CD14-positive monocyte (primary cell): ENCODE measurements around the gene ATG9B. TPM values are rescaled to one million over a fixed set of nuclear protein-coding genes. Genes with fewer than 3 reads are reported as not detected.

Source experiments
- DNase-seq, 3 donors: peaks; one replicate each; pipeline ENCODE4 v3.0.0-alpha.2; 2011 to 2022
- H2AFZ ChIP-seq: 2 replicates; pipeline ENCODE4 v1.6.0; 2012; ENCODE audit warnings: mild to moderate bottlenecking, low read depth, low read length, inconsistent platforms; ENCODE audit not compliant: insufficient read depth, poor library complexity, severe bottlenecking
- H3K27ac ChIP-seq, 2 donors: 1 replicate in 1 of 2; 2 replicates in 1 of 2; pipeline ENCODE4 v1.5.1; 2012 to 2013; ENCODE audit warnings: low read length in 2 of 2, control low read depth in 1 of 2, inconsistent platforms in 1 of 2, low read depth in 1 of 2, mild to moderate bottlenecking in 1 of 2
- H3K27me3 ChIP-seq, 2 donors: one replicate each; pipeline versions ENCODE4 v1.6.0 to v1.6.1; 2011 to 2013; ENCODE audit warnings: low read length in 2 of 2; ENCODE audit not compliant: control insufficient read depth in 2 of 2, insufficient read depth in 2 of 2
- H3K36me3 ChIP-seq, 2 donors: replicated peaks in 1 of 2; 1 replicate in 1 of 2; 2 replicates in 1 of 2; pipeline versions ENCODE4 v1.5.1 to v1.6.1; 2012 to 2013; ENCODE audit warnings: low read length in 2 of 2, control low read depth in 1 of 2, inconsistent platforms in 1 of 2, mild to moderate bottlenecking in 1 of 2; ENCODE audit not compliant: insufficient read depth in 2 of 2, control insufficient read depth in 1 of 2
- H3K4me1 ChIP-seq, 2 donors: 1 replicate in 1 of 2; 2 replicates in 1 of 2; pipeline versions ENCODE4 v1.5.1 to v1.6.1; 2012 to 2013; ENCODE audit warnings: low read length in 2 of 2, control low read depth in 1 of 2, inconsistent platforms in 1 of 2, mild to moderate bottlenecking in 1 of 2, moderate library complexity in 1 of 2; ENCODE audit not compliant: insufficient read depth in 2 of 2, control insufficient read depth in 1 of 2
- H3K4me2 ChIP-seq: replicated peaks from 2 replicates; pipeline ENCODE3; 2012; ENCODE audit warnings: low read length, moderate library complexity, mild to moderate bottlenecking; ENCODE audit not compliant: poor library complexity, severe bottlenecking; ENCODE audit errors: extremely low read depth
- H3K4me3 ChIP-seq, 3 experiments: fragments of 200-600 bp in 1 of 3; sonication (generic) in 1 of 3; replicated peaks in 1 of 3; 1 replicate in 2 of 3; 2 replicates in 1 of 3; pipeline ENCODE4 v1.5.1; 2011 to 2013; ENCODE audit warnings: low read length in 3 of 3, mild to moderate bottlenecking in 3 of 3, control low read depth in 2 of 3, low read depth in 2 of 3, inconsistent platforms in 1 of 3, moderate library complexity in 1 of 3
- H3K79me2 ChIP-seq: 2 replicates; pipeline ENCODE4 v1.6.0; 2012; ENCODE audit warnings: mild to moderate bottlenecking, control low read depth, inconsistent platforms, low read length, moderate library complexity; ENCODE audit not compliant: insufficient read depth
- H3K9ac ChIP-seq: 2 replicates; pipeline ENCODE4 v1.6.0; 2017; ENCODE audit warnings: low read length, mild to moderate bottlenecking; ENCODE audit not compliant: insufficient read depth, poor library complexity, severe bottlenecking
- H3K9me3 ChIP-seq, 2 donors: replicated peaks in 1 of 2; 1 replicate in 1 of 2; 2 replicates in 1 of 2; pipeline versions ENCODE4 v1.5.1 to v1.6.1; 2012 to 2013; ENCODE audit warnings: low read length in 2 of 2, control low read depth in 1 of 2; ENCODE audit not compliant: control insufficient read depth in 1 of 2, insufficient read depth in 1 of 2
- H4K20me1 ChIP-seq: 2 replicates; pipeline ENCODE4 v1.6.0; 2012; ENCODE audit warnings: mild to moderate bottlenecking, low read length, control low read depth, moderate library complexity; ENCODE audit not compliant: insufficient read depth
- H3K27ac Mint-ChIP-seq, 7 donors: one replicate each; pipeline ENCODE4 v1.8.0; 2020; ENCODE audit warnings: mild to moderate bottlenecking in 7 of 7, mixed read lengths in 7 of 7, moderate library complexity in 6 of 7, inconsistent platforms in 2 of 7
- H3K27me3 Mint-ChIP-seq, 3 donors: one replicate each; pipeline ENCODE4 v1.8.0; 2021 to 2022; ENCODE audit warnings: low read depth in 3 of 3, mild to moderate bottlenecking in 3 of 3, mixed read lengths in 3 of 3, moderate library complexity in 3 of 3, inconsistent platforms in 1 of 3
- H3K36me3 Mint-ChIP-seq, 2 donors: one replicate each; pipeline ENCODE4 v1.8.0; 2020; ENCODE audit warnings: mixed read lengths in 2 of 2, inconsistent platforms in 1 of 2, mild to moderate bottlenecking in 1 of 2
- H3K4me1 Mint-ChIP-seq: one replicate; pipeline ENCODE4 v1.8.0; 2020; ENCODE audit warnings: mild to moderate bottlenecking, mixed read lengths
- H3K4me3 Mint-ChIP-seq, 2 donors: one replicate each; pipeline ENCODE4 v1.8.0; 2020; ENCODE audit warnings: mild to moderate bottlenecking in 2 of 2, mixed read lengths in 2 of 2, moderate library complexity in 1 of 2
- H3K9me3 Mint-ChIP-seq, 7 donors: one replicate each; pipeline ENCODE4 v1.8.0; 2020 to 2022; ENCODE audit warnings: mixed read lengths in 7 of 7, mild to moderate bottlenecking in 6 of 7, moderate library complexity in 6 of 7, inconsistent platforms in 2 of 7
- WGBS: methylation state at CpG from one replicate; pipeline ENCODE4 v1.1.5; 2013; ENCODE audit warnings: missing lambda C conversion rate; ENCODE audit not compliant: insufficient coverage; 5-methylcytosine and 5-hydroxymethylcytosine counted together
- intact Hi-C, 2 donors: fragments of 100-400 bp; cut with micrococcal nuclease; formaldehyde crosslinking; loops; one replicate each; pipeline versions ENCODE4 v1.15.0 to v1.15.1; 2023
- polyA plus RNA-seq, 3 donors: library from polyadenylated mRNA; depleted of rRNA in 1 of 3; unstranded in 2 of 3; stranded (reverse) in 1 of 3; fragments of 300-500 nt in 2 of 3; fragments of >200 nt in 1 of 3; fragmentation: Illumina TruSeq in 2 of 3; gene quantifications; 1 replicate in 2 of 3; 2 replicates in 1 of 3; pipeline ENCODE4 v1.2.3, GENCODE V29; 2012 to 2021
- TF ChIP-seq, protein P1 (sequence below): fragments of 200-600 bp; IDR thresholded peaks from one replicate; pipeline ENCODE4 v1.8.0; 2022; ENCODE audit warnings: antibody characterized with exemption, mild to moderate bottlenecking

Gene ATG9B
- polyA plus RNA-seq, 3 donors, result 0.21 to 0.30 TPM; not detected in 1

- no peaks in the 10 kb centered on the region for H3K79me2 ChIP-seq
- H3K27ac ChIP-seq, result no peak overlapping the region
- 76% methylated on average over 9 of the region's 16 CpGs for WGBS
- H3K27me3 Mint-ChIP-seq, result peaks cover 22 to 76% (median 32%) of the 10 kb centered on the region in 3 donors
- H3K27me3 ChIP-seq, result peaks cover 0 to 17% of the 10 kb centered on the region in 2 donors
- no peaks in the 10 kb centered on the region for H3K9me3 ChIP-seq
- H3K36me3 ChIP-seq, result no peaks in the 10 kb centered on the region
- intact Hi-C loops, result no loop called here
- H3K9me3 Mint-ChIP-seq, result peaks cover 0 to 3% (median 0%) of the 10 kb centered on the region in 7 donors
- no peaks in the 10 kb centered on the region for H3K36me3 Mint-ChIP-seq
- H3K4me3 ChIP-seq, result no peak overlapping the region
- TF ChIP-seq, protein P1, sequence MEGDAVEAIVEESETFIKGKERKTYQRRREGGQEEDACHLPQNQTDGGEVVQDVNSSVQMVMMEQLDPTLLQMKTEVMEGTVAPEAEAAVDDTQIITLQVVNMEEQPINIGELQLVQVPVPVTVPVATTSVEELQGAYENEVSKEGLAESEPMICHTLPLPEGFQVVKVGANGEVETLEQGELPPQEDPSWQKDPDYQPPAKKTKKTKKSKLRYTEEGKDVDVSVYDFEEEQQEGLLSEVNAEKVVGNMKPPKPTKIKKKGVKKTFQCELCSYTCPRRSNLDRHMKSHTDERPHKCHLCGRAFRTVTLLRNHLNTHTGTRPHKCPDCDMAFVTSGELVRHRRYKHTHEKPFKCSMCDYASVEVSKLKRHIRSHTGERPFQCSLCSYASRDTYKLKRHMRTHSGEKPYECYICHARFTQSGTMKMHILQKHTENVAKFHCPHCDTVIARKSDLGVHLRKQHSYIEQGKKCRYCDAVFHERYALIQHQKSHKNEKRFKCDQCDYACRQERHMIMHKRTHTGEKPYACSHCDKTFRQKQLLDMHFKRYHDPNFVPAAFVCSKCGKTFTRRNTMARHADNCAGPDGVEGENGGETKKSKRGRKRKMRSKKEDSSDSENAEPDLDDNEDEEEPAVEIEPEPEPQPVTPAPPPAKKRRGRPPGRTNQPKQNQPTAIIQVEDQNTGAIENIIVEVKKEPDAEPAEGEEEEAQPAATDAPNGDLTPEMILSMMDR, result no peak
- H3K9ac ChIP-seq, result no peak overlapping the region
- H4K20me1 ChIP-seq, result no peaks in the 10 kb centered on the region
- H3K27ac Mint-ChIP-seq, result no peak overlapping the region
- H3K4me1 ChIP-seq, result no peaks in the 10 kb centered on the region
- DNase-seq, result no peak
- no peak overlapping the region for H3K4me2 ChIP-seq
- H3K4me1 Mint-ChIP-seq, result peaks cover 7% of the 10 kb centered on the region
- no peak overlapping the region for H2AFZ ChIP-seq
- H3K4me3 Mint-ChIP-seq, result no peak overlapping the region
These were observed 58.9 kb downstream of the ATG9B start for GRCh38 chr7:150965273-150965830.

Other genes starting within 250 kb of the ATG9B start
- 1,000 to 10,000 TPM in 1 of 3 donors, 100 to 1,000 TPM in 1, 10 to 100 TPM in 1; 30.6 to 1,279 (median 415) TPM for gene TMEM176B, start 224.1 kb downstream of the ATG9B start, polyA plus RNA-seq
- gene TMEM176A, start 223.7 kb downstream of the ATG9B start, polyA plus RNA-seq, result 100 to 1,000 TPM in 2 of 3 donors, 10 to 100 TPM in 1; 14.1 to 285 (median 129) TPM
- gene AOC1, start 172.0 kb downstream of the ATG9B start, polyA plus RNA-seq, result under 1 TPM in 2 of 3 donors, not detected in 1; 0.16 to 0.31 TPM
- gene KCNH2, start 46.2 kb downstream of the ATG9B start, polyA plus RNA-seq, result not detected
- gene NOS3, start 33.5 kb downstream of the ATG9B start, polyA plus RNA-seq, result under 1 TPM; 0.26 to 0.72 (median 0.39) TPM
- 10 to 100 TPM in 1 of 3 donors, 1 to 10 TPM in 2; 9.3 to 19.9 (median 9.5) TPM for gene ABCB8, start 4.0 kb upstream of the ATG9B start, polyA plus RNA-seq
- 1 to 10 TPM in 1 of 3 donors, not detected in 2; 2.0 TPM for gene ASIC3, start 24.0 kb upstream of the ATG9B start, polyA plus RNA-seq
- gene CDK5, start 33.4 kb upstream of the ATG9B start, polyA plus RNA-seq, result 10 to 100 TPM; 14.9 to 31.2 (median 24.9) TPM
- 100 to 1,000 TPM in 1 of 3 donors, 10 to 100 TPM in 2; 21.6 to 132 (median 23.8) TPM for gene SLC4A2, start 35.1 kb upstream of the ATG9B start, polyA plus RNA-seq
- 100 to 1,000 TPM in 1 of 3 donors, 10 to 100 TPM in 2; 34.7 to 110 (median 38.6) TPM for gene FASTK, start 56.3 kb upstream of the ATG9B start, polyA plus RNA-seq
- gene TMUB1, start 59.0 kb upstream of the ATG9B start, polyA plus RNA-seq, result 10 to 100 TPM; 17.4 to 28.2 (median 19.8) TPM
- 100 to 1,000 TPM in 1 of 3 donors, 1 to 10 TPM in 2; 6.4 to 133 (median 6.8) TPM for gene AGAP3, start 62.0 kb upstream of the ATG9B start, polyA plus RNA-seq
- not detected for gene GBX1, start 143.2 kb upstream of the ATG9B start, polyA plus RNA-seq
- not detected for gene ASB10, start 162.8 kb upstream of the ATG9B start, polyA plus RNA-seq
- not detected for gene H2BK1, start 186.0 kb upstream of the ATG9B start, polyA plus RNA-seq
- gene ABCF2, start 202.7 kb upstream of the ATG9B start, polyA plus RNA-seq, result 10 to 100 TPM; 18.0 to 22.0 (median 21.1) TPM
- gene CHPF2, start 208.0 kb upstream of the ATG9B start, polyA plus RNA-seq, result 10 to 100 TPM; 34.4 to 38.0 (median 36.0) TPM
- gene SMARCD3, start 224.2 kb upstream of the ATG9B start, polyA plus RNA-seq, result 100 to 1,000 TPM; 104 to 183 (median 112) TPM